Loucy (cell line): ENCODE results near the gene PPID.

Source experiments
- CTCF ChIP-seq: fragments of 200-600 bp; sonication (generic); conservative IDR thresholded peaks from 2 replicates; pipeline ENCODE4 v1.5.1; 2014; ENCODE audit warnings: mild to moderate bottlenecking, antibody characterized with exemption, low read length
- EZH2phosphoT487 ChIP-seq: fragments of 200-600 bp; IDR thresholded peaks from 2 replicates; pipeline ENCODE4 v1.6.1; 2018; ENCODE audit warnings: antibody characterized with exemption, mild to moderate bottlenecking, moderate library complexity, borderline replicate concordance

DNA sequence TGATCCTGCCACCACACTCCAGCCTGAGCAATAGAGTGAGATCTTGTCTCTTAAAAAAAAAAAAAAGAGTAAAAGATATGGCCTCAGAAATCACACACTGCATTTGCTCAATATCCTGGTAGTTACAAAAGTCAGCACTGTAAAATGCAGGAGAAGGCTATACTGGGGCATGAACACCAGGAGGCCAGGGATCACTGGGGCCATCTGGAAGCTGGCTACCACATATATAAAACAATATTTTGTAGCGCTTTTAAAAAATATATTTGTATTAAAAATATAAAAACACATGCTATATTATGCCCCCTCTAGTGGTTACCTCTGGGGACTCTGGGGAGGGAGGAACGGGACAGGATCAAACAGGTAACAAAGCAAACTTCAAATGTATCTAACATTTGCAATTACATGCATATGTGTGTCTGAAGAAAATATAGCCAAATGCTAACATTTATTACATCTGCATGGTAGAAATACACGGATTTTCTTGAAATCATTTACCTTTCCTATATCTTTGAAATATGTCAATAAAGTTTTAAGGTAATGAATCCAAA lies 55.5 kb downstream of the PPID start:
- peak; percentile 70 for TF ChIP-seq CTCF
- TF ChIP-seq EZH2phosphoT487, result no peak
